NB4 (cell line): ENCODE data around the gene ANKRD62.

Experiments used
- CTCF ChIP-seq: IDR thresholded peaks from one replicate; pipeline ENCODE4 v1.5.1; 2012; ENCODE audit warnings: low read depth, low read length
- MAX ChIP-seq: IDR thresholded peaks from 2 replicates; pipeline ENCODE4 v1.6.1; 2011; ENCODE audit warnings: low read depth, low read length

DNA sequence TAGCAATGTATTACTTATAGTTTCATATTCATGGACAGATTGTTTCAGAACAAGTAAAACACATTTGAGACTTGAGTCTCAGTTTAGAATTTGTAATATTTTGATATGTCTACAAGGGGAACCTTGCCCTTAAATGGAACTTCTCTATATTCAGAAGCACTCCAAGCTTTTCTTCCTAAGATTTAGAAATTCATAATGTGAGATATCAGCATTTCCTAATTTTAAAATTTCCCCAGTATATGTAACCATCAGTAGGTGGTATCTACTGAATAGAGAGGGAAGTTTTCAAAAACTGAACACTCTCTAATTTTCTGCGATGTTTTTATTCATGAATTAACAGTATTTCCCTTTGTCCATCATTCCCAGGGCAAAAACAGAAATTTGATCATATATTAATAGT lies 7.6 kb downstream of the ANKRD62 start:
- TF ChIP-seq CTCF (no peak), MAX (no peak)
